H1 (cell line): ENCODE data around the gene ADNP. TPM values are rescaled to one million over a fixed set of nuclear protein-coding genes. Genes with fewer than 3 reads are reported as not detected.

Experiments used
- CTCF ChIA-PET: fragments of 300-600 bp; sonication (Branson Sonifier 250); formaldehyde crosslinking; loops from one replicate; lab custom pipeline; 2021; ENCODE audit not compliant: partially characterized antibody; lab: Charles Lee
- POLR2A ChIA-PET: fragments of 300-600 bp; sonication (Branson Sonifier 250); formaldehyde crosslinking; loops from one replicate; lab custom pipeline; 2021; ENCODE audit warnings: inconsistent platforms; ENCODE audit not compliant: partially characterized antibody; lab: Charles Lee
- DNase-seq, 2 experiments: peaks; one replicate each; pipeline versions ENCODE4 v3.0.0 to v3.0.0-alpha.2; 2010 to 2022; ENCODE audit warnings: low spot score in 2 of 2, low read depth in 1 of 2, mixed read lengths in 1 of 2
- FAIRE-seq: peaks from 2 replicates; lab custom pipeline; 2011; peaks lifted over from hg19 to GRCh38; lab: Jason Lieb, UNC
- H2AFZ ChIP-seq: 2 replicates; pipeline ENCODE4 v1.8.1; 2012; ENCODE audit warnings: low read length, inconsistent platforms
- H2AK5ac ChIP-seq: 2 replicates; pipeline ENCODE4 v1.6.1; 2013; ENCODE audit warnings: low read depth, low read length
- H2BK120ac ChIP-seq: replicated peaks from 2 replicates; pipeline ENCODE3; 2013; ENCODE audit warnings: low read depth, low read length, inconsistent platforms
- H2BK12ac ChIP-seq: 2 replicates; pipeline ENCODE4 v1.6.1; 2013; ENCODE audit warnings: low read depth, low read length
- H2BK15ac ChIP-seq: 2 replicates; pipeline ENCODE4 v1.6.1; 2013; ENCODE audit warnings: low read length
- H2BK20ac ChIP-seq: 2 replicates; pipeline ENCODE4 v1.6.1; 2013; ENCODE audit warnings: low read length
- H2BK5ac ChIP-seq: 2 replicates; pipeline ENCODE4 v1.6.1; 2013; ENCODE audit warnings: low read depth, low read length
- H3K14ac ChIP-seq: 2 replicates; pipeline ENCODE4 v1.6.1; 2013; ENCODE audit warnings: inconsistent platforms; ENCODE audit not compliant: insufficient read length
- H3K18ac ChIP-seq: 2 replicates; pipeline ENCODE4 v1.6.1; 2013; ENCODE audit warnings: low read length; ENCODE audit errors: extremely low read depth
- H3K23ac ChIP-seq: 2 replicates; pipeline ENCODE4 v1.6.1; 2013; ENCODE audit warnings: inconsistent platforms; ENCODE audit not compliant: insufficient read length
- H3K23me2 ChIP-seq: 2 replicates; pipeline ENCODE4 v1.6.1; 2013; ENCODE audit warnings: low read depth, low read length
- H3K27ac ChIP-seq: 2 replicates; pipeline ENCODE4 v1.6.1; 2011; ENCODE audit warnings: low read depth, low read length, inconsistent platforms
- H3K27me3 ChIP-seq, 4 experiments: replicated peaks in 1 of 4; 1 replicate in 1 of 4; 2 replicates in 3 of 4; pipeline versions ENCODE4 v1.6.1 to v1.8.1; 2011 to 2013; ENCODE audit warnings: low read length in 3 of 4, mild to moderate bottlenecking in 3 of 4, inconsistent platforms in 2 of 4, mixed read lengths in 2 of 4, moderate library complexity in 1 of 4; ENCODE audit not compliant: control insufficient read depth in 3 of 4, insufficient read depth in 3 of 4; ENCODE audit errors: extremely low read depth in 1 of 4
- H3K36me3 ChIP-seq, 4 experiments: 2 replicates each; pipeline versions ENCODE4 v1.6.1 to v1.8.1; 2011 to 2013; ENCODE audit warnings: mild to moderate bottlenecking in 4 of 4, low read length in 3 of 4, moderate library complexity in 2 of 4, control low read depth in 1 of 4, inconsistent platforms in 1 of 4; ENCODE audit not compliant: insufficient read depth in 4 of 4, control insufficient read depth in 2 of 4
- H3K4ac ChIP-seq: replicated peaks from 2 replicates; pipeline ENCODE3; 2013; ENCODE audit warnings: low read length, low read depth, mixed read lengths, inconsistent platforms; ENCODE audit not compliant: insufficient read length
- H3K4me1 ChIP-seq, 4 experiments: replicated peaks in 1 of 4; 1 replicate in 1 of 4; 2 replicates in 3 of 4; pipeline versions ENCODE4 v1.6.1 to v1.8.1; 2011 to 2013; ENCODE audit warnings: low read length in 3 of 4, inconsistent platforms in 2 of 4, mixed read lengths in 1 of 4; ENCODE audit not compliant: insufficient read depth in 4 of 4, control insufficient read depth in 3 of 4
- H3K4me2 ChIP-seq, 2 experiments: 2 replicates each; pipeline versions ENCODE4 v1.6.1 to v1.8.1; 2011 to 2013; ENCODE audit warnings: low read depth in 2 of 2, low read length in 2 of 2, control low read depth in 1 of 2, inconsistent platforms in 1 of 2, mild to moderate bottlenecking in 1 of 2; ENCODE audit not compliant: insufficient read depth in 1 of 2
- H3K4me3 ChIP-seq, 4 experiments: fragments of 200-600, 300-600 bp in 1 of 4; sonication (generic), shearing (Covaris generic), sonication (Bioruptor Twin) in 1 of 4; 2 replicates each; pipeline versions ENCODE4 v1.5.1 to v1.8.1; 2011 to 2016; ENCODE audit warnings: low read length in 4 of 4, low read depth in 3 of 4, control low read depth in 2 of 4, inconsistent platforms in 2 of 4, mild to moderate bottlenecking in 2 of 4, mixed read lengths in 1 of 4, moderate library complexity in 1 of 4; ENCODE audit not compliant: insufficient read depth in 2 of 4; ENCODE audit errors: extremely low read depth in 1 of 4
- H3K56ac ChIP-seq: replicated peaks from 2 replicates; pipeline ENCODE3; 2013; ENCODE audit warnings: low read depth, mild to moderate bottlenecking, mixed read lengths, low read length, inconsistent platforms; ENCODE audit not compliant: insufficient read length
- H3K79me1 ChIP-seq: 2 replicates; pipeline ENCODE4 v1.6.1; 2013; ENCODE audit warnings: low read depth, low read length, control low read depth
- H3K79me2 ChIP-seq, 2 experiments: 2 replicates each; pipeline versions ENCODE4 v1.6.1 to v1.8.1; 2012 to 2013; ENCODE audit warnings: low read length in 2 of 2, mild to moderate bottlenecking in 2 of 2, inconsistent platforms in 1 of 2; ENCODE audit not compliant: insufficient read depth in 2 of 2, control insufficient read depth in 1 of 2
- H3K9ac ChIP-seq, 4 experiments: replicated peaks in 1 of 4; 1 replicate in 1 of 4; 2 replicates in 3 of 4; pipeline versions ENCODE4 v1.6.1 to v1.8.1; 2011 to 2013; ENCODE audit warnings: low read depth in 3 of 4, low read length in 3 of 4, control low read depth in 2 of 4, mild to moderate bottlenecking in 2 of 4, moderate library complexity in 2 of 4, inconsistent platforms in 1 of 4; ENCODE audit errors: extremely low read depth in 1 of 4
- H3K9me3 ChIP-seq, 2 experiments: 2 replicates each; pipeline versions ENCODE4 v1.6.1 to v1.8.1; 2012 to 2013; ENCODE audit warnings: mild to moderate bottlenecking in 2 of 2, moderate library complexity in 2 of 2, control low read depth in 1 of 2, inconsistent platforms in 1 of 2, low read depth in 1 of 2, low read length in 1 of 2, mixed read lengths in 1 of 2; ENCODE audit not compliant: insufficient read depth in 2 of 2
- H4K20me1 ChIP-seq, 2 experiments: replicated peaks in 1 of 2; 2 replicates each; pipeline versions ENCODE3 to v1.8.1; 2011 to 2013; ENCODE audit warnings: inconsistent platforms in 2 of 2, low read length in 2 of 2, mild to moderate bottlenecking in 1 of 2; ENCODE audit not compliant: insufficient read depth in 2 of 2, control insufficient read depth in 1 of 2
- H4K5ac ChIP-seq: 2 replicates; pipeline ENCODE4 v1.6.1; 2013; ENCODE audit warnings: low read length, low read depth, mixed read lengths, inconsistent platforms; ENCODE audit not compliant: insufficient read length
- H4K8ac ChIP-seq: 2 replicates; pipeline ENCODE4 v1.8.0; 2013; ENCODE audit warnings: mild to moderate bottlenecking, moderate library complexity, low read length, inconsistent platforms; ENCODE audit not compliant: insufficient read depth; ENCODE audit errors: extremely low read depth
- H4K91ac ChIP-seq: replicated peaks from 2 replicates; pipeline ENCODE3; 2013; ENCODE audit warnings: low read length, mixed read lengths, inconsistent platforms; ENCODE audit not compliant: insufficient read length
- ATF3 ChIP-seq: IDR thresholded peaks from 2 replicates; pipeline ENCODE4 v1.6.1; 2011; ENCODE audit warnings: low read depth, mild to moderate bottlenecking, low read length; ENCODE audit not compliant: insufficient read depth
- CBX8 ChIP-seq: fragments of 300-800, 300-1000 bp; sonication (generic); IDR thresholded peaks from 2 replicates; pipeline ENCODE4 v1.7.1; 2016; ENCODE audit warnings: low read depth, low read length, borderline replicate concordance
- E2F6 ChIP-seq: IDR thresholded peaks from 2 replicates; pipeline ENCODE4 v1.6.1; 2012; ENCODE audit warnings: inconsistent platforms
- NRF1 ChIP-seq: IDR thresholded peaks from 2 replicates; pipeline ENCODE4 v1.6.1; 2011; ENCODE audit warnings: mild to moderate bottlenecking, low read depth, low read length, improper control_type of control experiment
- SIRT6 ChIP-seq: IDR thresholded peaks from one replicate; pipeline ENCODE4 v1.7.1; 2012; ENCODE audit warnings: low read length, inconsistent platforms
- SIX5 ChIP-seq: IDR thresholded peaks from 2 replicates; pipeline ENCODE4 v1.6.1; 2011; ENCODE audit warnings: mild to moderate bottlenecking, low read depth, low read length
- SP1 ChIP-seq: IDR thresholded peaks from 2 replicates; pipeline ENCODE4 v1.6.1; 2011; ENCODE audit warnings: low read depth, low read length
- WGBS, 2 experiments: shearing (Covaris generic) in 1 of 2; methylation state at CpG; one replicate each; pipeline versions ENCODE4 v1.1.6 to v1.1.7; 2013 to 2015; ENCODE audit warnings: low lambda C conversion rate in 2 of 2, mixed read lengths in 2 of 2, inconsistent platforms in 1 of 2, low coverage in 1 of 2, missing lambda C conversion rate in 1 of 2; ENCODE audit not compliant: insufficient replicate concordance in 2 of 2, insufficient coverage in 1 of 2, insufficient read length in 1 of 2; ENCODE audit errors: extremely low coverage in 1 of 2, missing lambda C conversion rate in 1 of 2; 5-methylcytosine and 5-hydroxymethylcytosine counted together
- long read RNA-seq, 2 experiments: library from RNA in 1 of 2; library from capped mRNA in 1 of 2; stranded (forward); transcript quantifications; one replicate each; pipeline ENCODE4 v2.0.0, GENCODE V29; 2021; ENCODE audit warnings: inconsistent platforms in 1 of 2
- polyA minus RNA-seq, 3 experiments: library from RNA; depleted of rRNA, polyadenylated mRNA; stranded (reverse); fragments of >200 nt; gene quantifications; 1 replicate in 2 of 3; 2 replicates in 1 of 3; pipeline ENCODE4 v1.2.3, GENCODE V29; 2011
- polyA plus RNA-seq, 7 experiments: library from polyadenylated mRNA; depleted of rRNA in 3 of 7; stranded (reverse) in 5 of 7; unstranded in 2 of 7; fragments of >200 nt in 5 of 7; fragments of 200-250 nt in 2 of 7; gene quantifications; 1 replicate in 5 of 7; 2 replicates in 1 of 7; 4 replicates in 1 of 7; pipeline versions ENCODE4 v1.2.1 to v1.2.3, GENCODE V29; 2011 to 2013; ENCODE audit warnings: missing spikeins in 2 of 7, mixed read lengths in 2 of 7
- total RNA-seq: library from RNA; stranded (reverse); fragmentation: NEBNext Ultra II Directional; extraction: Animal tissue kit (Norgen Biotek cat#: 25700); gene quantifications from 2 replicates; pipeline ENCODE4 v1.2.1, GENCODE V29; 2021

The ADNP gene
- total RNA-seq (123 and 129 TPM in 2 replicates), polyA plus RNA-seq (2011; rRNA removed) (21.1 and 31.6 TPM in 2 replicates), polyA minus RNA-seq (2011; rRNA and poly(A)+ RNA removed) (69.9 and 98.9 TPM in 2 replicates)
- 34.0 TPM for polyA plus RNA-seq (2011; cell fraction: cytosol; rRNA removed)
- 35.9 TPM for polyA plus RNA-seq (2011; cell fraction: nucleus; rRNA removed)
- 72.1 to 113 TPM (median 81.0 TPM) in 4 replicates for polyA plus RNA-seq (2012, experiment 1 of 2)
- polyA plus RNA-seq (2012, experiment 2 of 2) = 10.8 TPM
- 72.0 TPM for polyA plus RNA-seq (2013, experiment 1 of 2)
- 69.3 TPM for polyA plus RNA-seq (2013, experiment 2 of 2)
- 58.9 TPM for polyA minus RNA-seq (2011; cell fraction: cytosol; rRNA and poly(A)+ RNA removed)
- polyA minus RNA-seq (2011; cell fraction: nucleus; rRNA and poly(A)+ RNA removed) = 74.3 TPM
- long read RNA-seq, experiment 1, full-length matches to known transcripts = 5 of 71 reads
- long read RNA-seq, experiment 1, partial matches to known transcripts = 15 of 71 reads
- long read RNA-seq, experiment 1, other reads (novel, unspliced or antisense) = 51 of 71 reads
- long read RNA-seq, experiment 2, partial matches to known transcripts = 0 of 5 reads
- long read RNA-seq, experiment 2, other reads (novel, unspliced or antisense) = 5 of 5 reads

GRCh38 chr20:50931306-50932015 is at the start of gene ADNP:
Gene ADNP, minus strand, starts transcription at chr20:50931437. Its CDS starts 27,441 bp downstream, at chr20:50903996.
- Histone ChIP-seq H3K36me3 (peaks cover 15 to 54% (median 28%) of the 10 kb centered on the region in 4 experiments; a peak in 7 of 8 replicates), H3K14ac (peak within 1 kb of the TSS; percentile 79), H3K27me3 (no peaks in the 10 kb centered on the region), H3K4me1 (peaks cover 4 to 17% (median 9%) of the 10 kb centered on the region in 4 experiments; a peak in 6 of 7 replicates), H2BK20ac (no peak within 1 kb of the TSS), H3K4me3 (peak within 1 kb of the TSS; percentile 77 to 91 (median 84)), H3K4ac (peak within 1 kb of the TSS; percentile 96), H2BK12ac (no peak within 1 kb of the TSS), H4K91ac (peak within 1 kb of the TSS; percentile 83), H3K23me2 (peaks cover 4% of the 10 kb centered on the region; the same call in 1 of the 2 replicates), H3K56ac (peak within 1 kb of the TSS; percentile 96), H2BK15ac (no peak within 1 kb of the TSS), H4K20me1 (peaks cover 11 to 21% of the 10 kb centered on the region in 2 experiments), H3K4me2 (peak within 1 kb of the TSS; percentile 51 to 81), H2AK5ac (peak within 1 kb of the TSS; percentile 4; the same call in 1 of the 2 replicates), H3K18ac (peak within 1 kb of the TSS; percentile 86), H4K5ac (peak within 1 kb of the TSS; percentile 94), H3K9me3 (no peaks in the 10 kb centered on the region), H3K9ac (peak within 1 kb of the TSS; percentile 94 to 100 (median 97)), H3K79me1 (no peaks in the 10 kb centered on the region), H2BK5ac (peak within 1 kb of the TSS; percentile 88), H2AFZ (no peak within 1 kb of the TSS), H3K23ac (no peak within 1 kb of the TSS), H4K8ac (peak within 1 kb of the TSS; percentile 99; the same call in 1 of the 2 replicates), H2BK120ac (no peak within 1 kb of the TSS), H3K79me2 (peaks cover 24 to 40% of the 10 kb centered on the region in 2 experiments), H3K27ac (peak within 1 kb of the TSS; percentile 98)
- WGBS, 2 experiments = 5% methylated on average over 48 of the region's 58 CpGs; no CpG with 5 or more reads in 1 of the 2 experiments
- POLR2A ChIA-PET = interaction anchor here (0.6 to 13.9 kb wide), 36 partner anchors 11 to 288 kb away, joined by 3 to 206 read pairs (median 4); partner anchors contain the start of genes BCAS4, DPM1 and MOCS3
- CTCF ChIA-PET = interaction anchor here (0.8 to 1.4 kb wide), 8 partner anchors 11 to 141 kb away, joined by 3 to 9 read pairs (median 4); partner anchors contain the start of gene BCAS4
- DNase-seq = peak; percentile 83 to 90
- no peak for FAIRE-seq
- no peak for TF ChIP-seq SIRT6
- TF ChIP-seq E2F6 = peak; percentile 100
- peak; percentile 40; the same call in 1 of the 2 replicates for TF ChIP-seq SP1
- TF ChIP-seq CBX8 = no peak
- no peak for TF ChIP-seq NRF1
- 0 out of 2 replicates have a peak, but pooled peaks have one; percentile 4 for TF ChIP-seq ATF3
- no peak for TF ChIP-seq SIX5
